ENCODE measurements around the gene BTBD19. TPM values are rescaled to one million over a fixed set of nuclear protein-coding genes. Genes with fewer than 3 reads are reported as not detected.

The BTBD19 gene
- total and polyA plus RNA-seq, 4 experiments from 2014 or later: 0.25 to 16.8 (median 7.5) TPM

GRCh38 chr1:44783697-44784093 is 24.6 kb upstream of the BTBD19 start:
- H3K27me3 Mint-ChIP-seq: no peaks in the 10 kb centered on the region
- peak overlapping the region; percentile 37 to 88 (median 71) for H3K27ac Mint-ChIP-seq
- no peak for DNase-seq
- H3K36me3 Mint-ChIP-seq: peaks cover 8 to 32% of the 10 kb centered on the region in 2 donors
- ChIA-PET CTCF (ENCODE audit: partially characterized antibody) (interaction anchor here (0.6 to 9.2 kb wide), 9 partner anchors 9 to 228 kb away, joined by 3 to 75 read pairs (median 15); partner anchors contain the start of genes BTBD19, HECTD3, PLK3 and RNU5D-1), POLR2A (ENCODE audit: partially characterized antibody) (interaction anchor here (0.5 to 10.3 kb wide), 14 partner anchors 7 to 543 kb away, joined by 3 to 110 read pairs (median 11); partner anchors contain the start of genes ARMH1, BTBD19, DYNLT4 and HECTD3)
- H3K4me1 Mint-ChIP-seq: peaks cover 24 to 44% (median 34%) of the 10 kb centered on the region in 4 donors
- peaks cover 39% of the 10 kb centered on the region for H3K4me1 ChIP-seq (ENCODE audit: insufficient read depth, low read length)
- no peaks in the 10 kb centered on the region for H3K9me3 Mint-ChIP-seq
- H3K9me3 ChIP-seq (ENCODE audit: control insufficient read depth in 1 of 2, low read length in 2 of 2): no peaks in the 10 kb centered on the region
- H3K4me3 Mint-ChIP-seq: peak overlapping the region; percentile 41 to 80 (median 73)
- intact Hi-C loops (cut with micrococcal nuclease): loop anchor here (1.0 to 2.0 kb wide), 2 partner anchors 8 to 53 kb away; partner anchors contain the start of genes RNU5D-1 and RPS8
- no peaks in the 10 kb centered on the region for H3K27me3 ChIP-seq (ENCODE audit: insufficient read depth, low read length)
- peak overlapping the region; percentile 45 for H3K27ac ChIP-seq (ENCODE audit: low read depth, low read length)
- H3K36me3 ChIP-seq (ENCODE audit: insufficient read depth, low read length): peaks cover 11% of the 10 kb centered on the region
- peak overlapping the region in 1 of 2 donors; percentile 52 for H3K4me3 ChIP-seq (ENCODE audit: low read length in 2 of 2)

GRCh38 chr1:44784094-44785028 is 24.0 kb upstream of the BTBD19 start:
- peak overlapping the region; percentile 78 to 86 (median 82) for H3K4me3 Mint-ChIP-seq
- H3K36me3 Mint-ChIP-seq: peaks cover 7 to 25% of the 10 kb centered on the region in 2 donors
- peaks cover 39% of the 10 kb centered on the region for H3K4me1 ChIP-seq (ENCODE audit: insufficient read depth, low read length)
- no peaks in the 10 kb centered on the region for H3K27me3 Mint-ChIP-seq
- peaks cover 23 to 44% (median 31%) of the 10 kb centered on the region in 4 donors for H3K4me1 Mint-ChIP-seq
- POLR2A ChIA-PET (ENCODE audit: partially characterized antibody): interaction anchor here (0.8 to 10.3 kb wide), 15 partner anchors 8 to 543 kb away, joined by 3 to 110 read pairs (median 17); partner anchors contain the start of genes ARMH1, BTBD19, DYNLT4 and EIF2B3
- peak overlapping the region in 1 of 2 donors; percentile 52 for H3K4me3 ChIP-seq (ENCODE audit: low read length in 2 of 2)
- peak in 4 of 5 donors; percentile 29 to 55 (median 30) for DNase-seq
- peak overlapping the region; percentile 45 for H3K27ac ChIP-seq (ENCODE audit: low read depth, low read length)
- peaks cover 9% of the 10 kb centered on the region for H3K36me3 ChIP-seq (ENCODE audit: insufficient read depth, low read length)
- H3K9me3 Mint-ChIP-seq: no peaks in the 10 kb centered on the region
- CTCF ChIA-PET (ENCODE audit: partially characterized antibody): interaction anchor here (0.6 to 9.2 kb wide), 16 partner anchors 9 to 519 kb away, joined by 3 to 75 read pairs (median 5); partner anchors contain the start of genes BTBD19, HECTD3, PLK3 and RNU5D-1
- H3K9me3 ChIP-seq (ENCODE audit: control insufficient read depth in 1 of 2, low read length in 2 of 2): no peaks in the 10 kb centered on the region
- H3K27ac Mint-ChIP-seq: peak overlapping the region; percentile 65 to 88 (median 83)
- H3K27me3 ChIP-seq (ENCODE audit: insufficient read depth, low read length): no peaks in the 10 kb centered on the region
- intact Hi-C loops (cut with micrococcal nuclease): loop anchor here (1.0 to 5.0 kb wide), 4 partner anchors 9 to 708 kb away; partner anchors contain the start of genes EIF2B3, RNU5D-1, RPS8 and TESK2

GRCh38 chr1:44785029-44785380 is 23.3 kb upstream of the BTBD19 start:
- Histone ChIP-seq H3K4me1 (ENCODE audit: insufficient read depth, low read length) (peaks cover 39% of the 10 kb centered on the region), H3K36me3 (ENCODE audit: insufficient read depth, low read length) (peaks cover 9% of the 10 kb centered on the region), H3K9me3 (ENCODE audit: control insufficient read depth in 1 of 2, low read length in 2 of 2) (no peaks in the 10 kb centered on the region), H3K27me3 (ENCODE audit: insufficient read depth, low read length) (no peaks in the 10 kb centered on the region), H3K27ac (ENCODE audit: low read depth, low read length) (peak overlapping the region; percentile 45), H3K4me3 (ENCODE audit: low read length in 2 of 2) (no peak overlapping the region)
- Mint-ChIP-seq H3K27ac (peak overlapping the region; percentile 65 to 88 (median 83)), H3K27me3 (no peaks in the 10 kb centered on the region), H3K36me3 (peaks cover 5 to 21% of the 10 kb centered on the region in 2 donors), H3K4me3 (peak overlapping the region; percentile 39 to 86 (median 82)), H3K4me1 (peaks cover 23 to 44% (median 31%) of the 10 kb centered on the region in 4 donors), H3K9me3 (no peaks in the 10 kb centered on the region)
- DNase-seq: no peak
- intact Hi-C loops (cut with micrococcal nuclease): loop anchor here (2.0 to 5.0 kb wide), 3 partner anchors 54 to 707 kb away; partner anchors contain the start of genes EIF2B3, RNU5D-1 and TESK2
- CTCF ChIA-PET (ENCODE audit: partially characterized antibody): interaction anchor here (0.9 to 9.2 kb wide), 15 partner anchors 9 to 519 kb away, joined by 3 to 75 read pairs (median 5); partner anchors contain the start of genes BTBD19, HECTD3, PLK3 and RNU5D-1
- POLR2A ChIA-PET (ENCODE audit: partially characterized antibody): interaction anchor here (1.0 to 10.3 kb wide), 15 partner anchors 8 to 542 kb away, joined by 3 to 110 read pairs (median 17); partner anchors contain the start of genes BTBD19, DYNLT4, EIF2B3 and HECTD3

GRCh38 chr1:44785501-44786137 is 22.7 kb upstream of the BTBD19 start:
- H3K9me3 ChIP-seq (ENCODE audit: control insufficient read depth in 1 of 2, low read length in 2 of 2): no peaks in the 10 kb centered on the region
- H3K4me3 Mint-ChIP-seq: peak overlapping the region; percentile 75 to 86 (median 82)
- peak overlapping the region; percentile 53 for H3K27ac ChIP-seq (ENCODE audit: low read depth, low read length)
- H3K27me3 Mint-ChIP-seq: no peaks in the 10 kb centered on the region
- peaks cover 9% of the 10 kb centered on the region for H3K36me3 ChIP-seq (ENCODE audit: insufficient read depth, low read length)
- H3K27me3 ChIP-seq (ENCODE audit: insufficient read depth, low read length): no peaks in the 10 kb centered on the region
- intact Hi-C loops (cut with micrococcal nuclease): loop anchor here (2.0 to 5.0 kb wide), 4 partner anchors 51 to 707 kb away; partner anchors contain the start of genes EIF2B3, RNU5D-1 and TESK2
- peak in 1 of 5 donors; percentile 33 for DNase-seq
- H3K36me3 Mint-ChIP-seq: peaks cover 0 to 15% of the 10 kb centered on the region in 2 donors
- peak overlapping the region in 1 of 2 donors; percentile 68 for H3K4me3 ChIP-seq (ENCODE audit: low read length in 2 of 2)
- peak overlapping the region; percentile 65 to 91 (median 83) for H3K27ac Mint-ChIP-seq
- no peaks in the 10 kb centered on the region for H3K9me3 Mint-ChIP-seq
- H3K4me1 ChIP-seq (ENCODE audit: insufficient read depth, low read length): peaks cover 39% of the 10 kb centered on the region
- CTCF ChIA-PET (ENCODE audit: partially characterized antibody): interaction anchor here (0.9 to 9.2 kb wide), 14 partner anchors 8 to 518 kb away, joined by 3 to 75 read pairs (median 5); partner anchors contain the start of genes BTBD19, HECTD3, RNU5D-1 and RPS8
- peaks cover 23 to 41% (median 29%) of the 10 kb centered on the region in 4 donors for H3K4me1 Mint-ChIP-seq
- POLR2A ChIA-PET (ENCODE audit: partially characterized antibody): interaction anchor here (0.7 to 10.3 kb wide), 15 partner anchors 9 to 226 kb away, joined by 3 to 110 read pairs (median 17); partner anchors contain the start of genes BTBD19, DYNLT4, EIF2B3 and HECTD3

DNA sequence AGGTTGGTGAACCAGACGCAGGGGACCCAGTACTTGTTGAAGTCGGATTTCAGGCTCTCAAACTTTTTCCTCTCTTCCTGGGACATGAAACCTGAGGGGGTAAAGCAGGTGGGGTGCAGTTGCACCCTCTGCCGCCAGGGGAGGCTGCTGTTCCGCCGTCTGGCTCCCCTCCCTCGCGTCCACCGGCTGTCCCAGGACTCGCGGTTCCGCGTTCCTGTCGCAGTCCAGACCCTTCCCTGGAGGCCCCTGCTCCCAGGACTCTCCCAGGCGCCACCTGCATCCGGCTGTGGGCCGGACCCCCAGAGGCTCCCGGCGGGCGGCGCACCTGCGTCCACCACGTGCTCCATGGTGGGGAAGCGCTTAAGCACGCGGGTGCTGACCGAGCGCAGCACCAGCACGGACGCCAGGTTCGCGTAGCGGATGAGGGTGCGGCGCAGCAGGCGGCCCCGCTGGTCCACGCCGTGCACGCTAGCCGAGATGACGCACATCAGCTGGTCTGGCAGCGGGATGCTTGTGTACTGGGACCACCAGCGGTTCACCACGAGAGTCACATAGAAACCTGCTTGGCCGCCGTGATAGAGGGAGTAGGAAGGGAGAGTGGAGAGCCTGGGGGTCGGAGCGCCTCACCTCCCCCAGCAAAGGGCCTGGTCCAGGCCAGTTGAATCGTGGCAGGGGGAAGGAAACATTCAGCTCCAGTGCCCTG is 22.0 kb upstream of the BTBD19 start:
- POLR2A ChIA-PET (ENCODE audit: partially characterized antibody): interaction anchor here (0.7 to 10.3 kb wide), 19 partner anchors 10 to 736 kb away, joined by 3 to 110 read pairs (median 6); partner anchors contain the start of genes BTBD19, DYNLT4, EIF2B3 and HECTD3
- peak overlapping the region; percentile 73 to 83 (median 80) for H3K4me3 Mint-ChIP-seq
- peak overlapping the region; percentile 52 to 68 for H3K4me3 ChIP-seq (ENCODE audit: low read length in 2 of 2)
- no peaks in the 10 kb centered on the region for H3K27me3 Mint-ChIP-seq
- CTCF ChIA-PET (ENCODE audit: partially characterized antibody): interaction anchor here (1.2 to 9.2 kb wide), 16 partner anchors 7 to 517 kb away, joined by 3 to 75 read pairs (median 6); partner anchors contain the start of genes BTBD19, EIF2B3, HECTD3 and PLK3
- H3K4me1 Mint-ChIP-seq: peaks cover 22 to 37% (median 28%) of the 10 kb centered on the region in 4 donors
- peaks cover 3% of the 10 kb centered on the region for H3K36me3 ChIP-seq (ENCODE audit: insufficient read depth, low read length)
- H3K27ac Mint-ChIP-seq: peak overlapping the region; percentile 41 to 95 (median 88)
- peaks cover 39% of the 10 kb centered on the region for H3K4me1 ChIP-seq (ENCODE audit: insufficient read depth, low read length)
- H3K27ac ChIP-seq (ENCODE audit: low read depth, low read length): peak overlapping the region; percentile 53
- no peaks in the 10 kb centered on the region for H3K9me3 ChIP-seq (ENCODE audit: control insufficient read depth in 1 of 2, low read length in 2 of 2)
- peak; percentile 72 to 84 (median 80) for DNase-seq
- H3K36me3 Mint-ChIP-seq: peaks cover 0 to 10% of the 10 kb centered on the region in 2 donors
- intact Hi-C loops (cut with micrococcal nuclease): loop anchor here (2.0 to 5.0 kb wide), 3 partner anchors 51 to 706 kb away; partner anchors contain the start of genes EIF2B3 and TESK2
- no peaks in the 10 kb centered on the region for H3K9me3 Mint-ChIP-seq
- H3K27me3 ChIP-seq (ENCODE audit: insufficient read depth, low read length): no peaks in the 10 kb centered on the region
